AG04449 (cell line): Measurements from ENCODE around the gene SEC16B.

Source experiments
- CTCF ChIA-PET: fragments of 350-600 bp; formaldehyde crosslinking; extraction: SDS; loops from one replicate; lab custom pipeline; 2021; ENCODE audit warnings: antibody characterized with exemption; lab: Yijun Ruan, JAX
- POLR2A ChIA-PET: fragments of 400-600, 350-600 bp; formaldehyde crosslinking; extraction: SDS; loops from one replicate; lab custom pipeline; 2020; ENCODE audit warnings: antibody characterized with exemption, inconsistent platforms; lab: Yijun Ruan, JAX
- DNase-seq: peaks from one replicate; pipeline ENCODE4 v3.0.0-alpha.2; 2010; ENCODE audit warnings: low read depth, low spot score
- H3K4me3 ChIP-seq: 2 replicates; pipeline ENCODE4 v1.5.1; 2011; ENCODE audit warnings: low read depth, mild to moderate bottlenecking, control low read depth, low read length
- TF ChIP-seq, protein P1 (sequence below): IDR thresholded peaks from one replicate; pipeline ENCODE4 v1.5.1; 2011; ENCODE audit warnings: mild to moderate bottlenecking, moderate library complexity, low read length, control low read depth, inconsistent platforms; ENCODE audit not compliant: insufficient read depth; ENCODE audit errors: missing control alignments

SEC16B gene

GRCh38 chr1:177953549-177953948 lies 16.3 kb downstream of the SEC16B start:
- TF ChIP-seq, protein P1, sequence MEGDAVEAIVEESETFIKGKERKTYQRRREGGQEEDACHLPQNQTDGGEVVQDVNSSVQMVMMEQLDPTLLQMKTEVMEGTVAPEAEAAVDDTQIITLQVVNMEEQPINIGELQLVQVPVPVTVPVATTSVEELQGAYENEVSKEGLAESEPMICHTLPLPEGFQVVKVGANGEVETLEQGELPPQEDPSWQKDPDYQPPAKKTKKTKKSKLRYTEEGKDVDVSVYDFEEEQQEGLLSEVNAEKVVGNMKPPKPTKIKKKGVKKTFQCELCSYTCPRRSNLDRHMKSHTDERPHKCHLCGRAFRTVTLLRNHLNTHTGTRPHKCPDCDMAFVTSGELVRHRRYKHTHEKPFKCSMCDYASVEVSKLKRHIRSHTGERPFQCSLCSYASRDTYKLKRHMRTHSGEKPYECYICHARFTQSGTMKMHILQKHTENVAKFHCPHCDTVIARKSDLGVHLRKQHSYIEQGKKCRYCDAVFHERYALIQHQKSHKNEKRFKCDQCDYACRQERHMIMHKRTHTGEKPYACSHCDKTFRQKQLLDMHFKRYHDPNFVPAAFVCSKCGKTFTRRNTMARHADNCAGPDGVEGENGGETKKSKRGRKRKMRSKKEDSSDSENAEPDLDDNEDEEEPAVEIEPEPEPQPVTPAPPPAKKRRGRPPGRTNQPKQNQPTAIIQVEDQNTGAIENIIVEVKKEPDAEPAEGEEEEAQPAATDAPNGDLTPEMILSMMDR, result no peak
- ChIA-PET POLR2A (interaction anchor here (0.9 kb wide), 1 partner anchor 22 kb away, joined by 3 read pairs; no protein-coding TSS in a partner anchor), CTCF (interaction anchor here (1.0 to 1.9 kb wide), 4 partner anchors 8 to 1057 kb away, joined by 3 to 8 read pairs (median 4); no protein-coding TSS in a partner anchor)
- DNase-seq, result no peak
- H3K4me3 ChIP-seq, result no peak overlapping the region

- no peak overlapping the region for H3K4me3 ChIP-seq
- ChIA-PET POLR2A (interaction anchor here (0.9 kb wide), 1 partner anchor 23 kb away, joined by 3 read pairs; no protein-coding TSS in a partner anchor), CTCF (interaction anchor here (0.9 to 1.8 kb wide), 3 partner anchors 11 to 1056 kb away, joined by 3 to 4 read pairs (median 3); no protein-coding TSS in a partner anchor)
- TF ChIP-seq, protein P1, result no peak
- no peak for DNase-seq
Observed at GRCh38 chr1:177952691-177953090, 17.2 kb downstream of the SEC16B start.

DNA sequence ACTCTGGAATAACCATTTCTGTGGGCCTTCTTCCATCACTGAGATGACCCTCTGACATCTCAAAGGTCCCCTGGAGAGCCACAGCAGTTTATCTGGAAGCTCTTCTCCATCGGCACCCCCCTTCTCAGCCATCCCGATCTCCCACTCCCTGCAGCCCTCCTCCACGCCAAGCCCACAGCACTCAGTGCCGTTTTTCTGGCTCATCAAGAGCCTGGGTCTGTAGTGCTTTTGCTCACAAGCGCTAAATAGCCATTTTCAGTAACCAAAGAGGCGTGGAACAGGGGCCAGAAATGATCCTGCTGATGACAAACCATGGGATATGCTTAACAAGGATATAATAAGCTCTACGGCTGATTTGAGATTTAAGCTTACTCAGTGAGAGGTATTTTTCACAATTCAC lies 17.6 kb downstream of the SEC16B start:
- DNase-seq, result no peak
- TF ChIP-seq, protein P1, result no peak
- POLR2A ChIA-PET, result no interaction called here
- no peak overlapping the region for H3K4me3 ChIP-seq
- CTCF ChIA-PET, result interaction anchor here (0.9 to 1.8 kb wide), 5 partner anchors 10 to 1056 kb away, joined by 3 to 5 read pairs (median 3); no protein-coding TSS in a partner anchor

- TF ChIP-seq, protein P1, result no peak
- CTCF ChIA-PET, result interaction anchor here (0.7 to 1.3 kb wide), 2 partner anchors 10 to 22 kb away, joined by 3 read pairs; no protein-coding TSS in a partner anchor
- no peak for DNase-seq
- POLR2A ChIA-PET, result no interaction called here
- no peak overlapping the region for H3K4me3 ChIP-seq
Observed at GRCh38 chr1:177950506-177950905, 19.4 kb downstream of the SEC16B start.

GRCh38 chr1:177948336-177948972 lies 21.4 kb downstream of the SEC16B start:
- CTCF ChIA-PET, result interaction anchor here (0.6 to 10.7 kb wide), 35 partner anchors 8 to 1369 kb away, joined by 3 to 183 read pairs (median 4); partner anchors contain the start of gene RASAL2

More at GRCh38 chr1:177948336-177948972, 21.4 kb downstream of the SEC16B start:
- POLR2A ChIA-PET, result interaction anchor here (0.6 kb wide), 1 partner anchor 1869 kb away, joined by 4 read pairs; no protein-coding TSS in a partner anchor
- H3K4me3 ChIP-seq, result no peak overlapping the region
- TF ChIP-seq, protein P1, result peak; percentile 80
- DNase-seq, result no peak
